ENCODE measurements around the gene SIAH2. TPM values are rescaled to one million over a fixed set of nuclear protein-coding genes. Genes with fewer than 3 reads are reported as not detected.

The SIAH2 gene
- polyA plus RNA-seq, 5 donors, result 19.4 to 24.1 (median 21.5) TPM

- no peak for DNase-seq
These were observed 25.8 kb downstream of the SIAH2 start for GRCh38 chr3:150736903-150737832.

- no peak for DNase-seq
These were observed 26.7 kb downstream of the SIAH2 start for GRCh38 chr3:150736316-150736719.

GRCh38 chr3:150734795-150735119 is 28.2 kb downstream of the SIAH2 start:
- no peak for DNase-seq

- no peak for DNase-seq
These were observed 28.8 kb downstream of the SIAH2 start for GRCh38 chr3:150733936-150734794.

GRCh38 chr3:150733373-150733935 is 29.5 kb downstream of the SIAH2 start:
- DNase-seq, result no peak

GRCh38 chr3:150729682-150730360 is 33.1 kb downstream of the SIAH2 start:
- DNase-seq, result no peak

GRCh38 chr3:150727653-150728502 is 35.1 kb downstream of the SIAH2 start:
- no peak for DNase-seq

GRCh38 chr3:150725548-150725947 is 37.4 kb downstream of the SIAH2 start:
- no peak for DNase-seq

- DNase-seq, result no peak
These were observed 39.0 kb downstream of the SIAH2 start for GRCh38 chr3:150723946-150724345.

GRCh38 chr3:150722267-150722666 is 40.7 kb downstream of the SIAH2 start:
- no peak for DNase-seq

GRCh38 chr3:150721285-150722130 is 41.5 kb downstream of the SIAH2 start:
- peak; percentile 37 to 65 for DNase-seq

- no peak for DNase-seq
These were observed 42.5 kb downstream of the SIAH2 start for GRCh38 chr3:150720444-150720843.

- DNase-seq, result no peak
These were observed 52.9 kb downstream of the SIAH2 start for GRCh38 chr3:150710097-150710496.

GRCh38 chr3:150703756-150704344 is 59.1 kb downstream of the SIAH2 start, which contains the start of gene ERICH6:
TSS of gene ERICH6 (minus strand) at chr3:150703920. CDS start at chr3:150703898, 22 bp downstream.
- DNase-seq, result peak; percentile 91 to 92

GRCh38 chr3:150703299-150703755 is 59.6 kb downstream of the SIAH2 start:
- peak in 1 of 2 donors; percentile 60 for DNase-seq

GRCh38 chr3:150699068-150699639 is 63.8 kb downstream of the SIAH2 start:
- DNase-seq, result no peak

- no peak for DNase-seq
These were observed 65.3 kb downstream of the SIAH2 start for GRCh38 chr3:150697646-150698045.

- no peak for DNase-seq
These were observed 71.4 kb downstream of the SIAH2 start for GRCh38 chr3:150691414-150692040.
